Posterior cingulate gyrus (tissue), 11 donors: ENCODE data around the gene RAB37.

Source experiments
- DNase-seq, 10 donors: peaks; one replicate each; pipeline versions ENCODE4 v3.0.0 to v3.0.0-alpha.2; 2020 to 2021; ENCODE audit warnings: mixed read lengths in 3 of 10
- intact Hi-C: fragments of 100-400 bp; cut with DNase I; formaldehyde crosslinking; loops from one replicate; pipeline ENCODE4 v1.15.1; 2023

Gene RAB37

DNA sequence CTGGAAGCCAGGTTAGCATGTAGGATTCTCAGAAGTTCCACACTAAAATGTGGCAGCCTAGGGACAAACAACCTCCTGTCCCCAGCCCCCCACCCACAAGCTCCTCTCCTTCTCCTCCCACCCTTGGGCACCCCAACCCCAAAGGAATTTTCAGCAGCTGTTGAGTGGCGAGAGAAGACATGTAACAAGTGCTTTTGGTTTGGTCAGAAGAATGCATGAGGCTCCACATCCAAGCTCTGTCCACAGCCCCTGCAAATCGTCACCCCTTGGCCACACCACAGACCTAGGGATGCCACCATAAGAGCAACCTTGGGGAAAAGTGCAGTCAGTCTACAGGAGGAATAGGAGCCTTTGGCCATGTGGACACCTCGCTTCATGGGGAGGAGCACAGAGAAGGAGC lies 11.9 kb upstream of the RAB37 start:
- intact Hi-C loops = no loop called here

DNA sequence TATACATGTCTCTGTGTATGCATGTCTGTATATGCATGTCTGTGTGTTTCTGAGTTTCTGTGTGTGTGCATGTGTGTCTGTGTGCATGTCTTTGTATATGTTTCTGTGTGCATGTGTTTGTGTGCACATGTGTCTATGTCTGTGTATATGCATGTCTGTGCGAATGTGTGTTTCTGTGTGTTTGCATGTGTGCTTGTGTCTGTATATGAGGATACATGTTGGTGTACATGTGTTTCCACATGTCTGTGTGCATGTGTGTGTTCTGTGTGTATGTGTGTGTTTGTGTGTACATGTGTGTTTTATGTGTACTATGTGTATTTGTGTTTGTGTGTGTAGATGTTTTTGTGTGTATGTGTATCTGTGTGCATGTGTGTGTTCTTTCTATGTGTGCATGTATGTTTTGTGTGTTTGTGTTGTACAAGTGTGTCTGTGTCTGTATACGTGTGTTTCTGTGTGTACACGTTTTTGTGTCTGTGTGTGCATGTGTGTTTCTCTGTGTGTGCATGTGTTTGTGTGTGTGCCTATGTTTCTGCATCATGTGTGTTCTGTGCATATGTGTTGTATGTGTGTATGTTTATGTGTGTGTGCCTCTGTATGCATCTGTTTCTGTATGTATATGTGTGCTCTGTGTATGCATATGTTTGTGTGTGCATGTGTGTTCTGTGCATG lies 8.9 kb upstream of the RAB37 start:
- DNase-seq = no peak
- intact Hi-C loops = no loop called here

More for the DNA sequence above, 11.9 kb upstream of the RAB37 start:
- DNase-seq = peak in 1 of 10 donors; percentile 22

DNA sequence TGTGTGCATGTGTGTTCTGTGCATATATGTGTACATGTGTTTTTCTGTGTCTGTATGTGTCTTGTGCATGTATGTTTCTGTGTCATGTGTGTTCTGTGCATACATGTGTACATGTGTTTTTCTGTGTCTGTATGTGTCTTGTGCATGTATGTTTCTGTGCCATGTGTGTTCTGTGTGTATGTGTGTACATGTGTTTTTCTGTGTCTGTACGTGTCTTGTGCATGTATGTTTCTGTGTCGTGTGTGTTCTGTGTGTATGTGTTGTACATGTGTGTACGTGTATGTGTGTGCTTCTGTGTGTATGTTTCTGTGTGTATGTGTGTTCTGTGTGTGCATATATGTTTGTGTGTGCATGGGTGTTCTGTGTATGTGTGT lies 8.4 kb upstream of the RAB37 start:
- intact Hi-C loops = no loop called here
- DNase-seq = no peak

DNA sequence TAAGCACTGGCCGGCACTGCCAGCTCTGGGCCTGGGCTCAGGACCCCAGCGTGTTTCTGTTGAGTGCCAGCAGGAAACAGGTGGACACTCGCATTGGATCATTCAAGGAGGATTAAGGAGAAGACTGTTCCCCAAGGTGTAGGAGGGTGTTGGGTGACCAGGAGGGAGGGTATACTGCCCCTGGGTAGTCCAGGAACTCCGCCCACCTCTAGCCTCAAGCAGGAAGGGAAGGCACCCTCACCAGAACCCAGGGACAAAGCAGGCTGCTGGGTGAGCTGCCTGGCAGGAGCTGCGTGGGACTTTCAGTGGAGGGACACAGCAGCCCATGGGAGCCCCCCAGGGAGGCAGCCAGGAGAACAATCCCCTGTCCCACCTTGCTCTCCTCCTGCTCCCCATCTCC lies 7.7 kb upstream of the RAB37 start:
- intact Hi-C loops = no loop called here
- peak in 1 of 10 donors; percentile 44 for DNase-seq

DNA sequence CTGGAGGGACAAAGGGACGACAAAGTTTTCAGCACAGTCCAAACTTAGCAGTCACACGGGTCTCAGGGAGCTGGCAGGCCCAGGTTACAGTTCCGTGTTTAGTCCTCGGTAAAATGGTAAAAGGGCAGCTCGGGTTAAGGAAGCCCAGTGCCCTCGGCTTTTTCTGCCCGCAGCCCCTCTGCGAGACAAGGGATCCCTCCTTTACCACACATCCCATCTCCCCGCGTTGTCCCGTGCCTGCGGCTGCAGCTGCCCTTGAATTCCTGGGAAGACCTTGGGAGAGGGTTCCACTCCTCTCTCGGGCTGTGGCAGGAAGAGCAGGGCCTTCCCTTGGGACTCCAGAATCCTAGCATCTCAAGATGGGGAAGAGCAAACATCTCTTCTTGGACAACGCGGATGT lies 7.2 kb upstream of the RAB37 start:
- DNase-seq = peak in 2 of 10 donors; percentile 44 to 58
- intact Hi-C loops = no loop called here

DNA sequence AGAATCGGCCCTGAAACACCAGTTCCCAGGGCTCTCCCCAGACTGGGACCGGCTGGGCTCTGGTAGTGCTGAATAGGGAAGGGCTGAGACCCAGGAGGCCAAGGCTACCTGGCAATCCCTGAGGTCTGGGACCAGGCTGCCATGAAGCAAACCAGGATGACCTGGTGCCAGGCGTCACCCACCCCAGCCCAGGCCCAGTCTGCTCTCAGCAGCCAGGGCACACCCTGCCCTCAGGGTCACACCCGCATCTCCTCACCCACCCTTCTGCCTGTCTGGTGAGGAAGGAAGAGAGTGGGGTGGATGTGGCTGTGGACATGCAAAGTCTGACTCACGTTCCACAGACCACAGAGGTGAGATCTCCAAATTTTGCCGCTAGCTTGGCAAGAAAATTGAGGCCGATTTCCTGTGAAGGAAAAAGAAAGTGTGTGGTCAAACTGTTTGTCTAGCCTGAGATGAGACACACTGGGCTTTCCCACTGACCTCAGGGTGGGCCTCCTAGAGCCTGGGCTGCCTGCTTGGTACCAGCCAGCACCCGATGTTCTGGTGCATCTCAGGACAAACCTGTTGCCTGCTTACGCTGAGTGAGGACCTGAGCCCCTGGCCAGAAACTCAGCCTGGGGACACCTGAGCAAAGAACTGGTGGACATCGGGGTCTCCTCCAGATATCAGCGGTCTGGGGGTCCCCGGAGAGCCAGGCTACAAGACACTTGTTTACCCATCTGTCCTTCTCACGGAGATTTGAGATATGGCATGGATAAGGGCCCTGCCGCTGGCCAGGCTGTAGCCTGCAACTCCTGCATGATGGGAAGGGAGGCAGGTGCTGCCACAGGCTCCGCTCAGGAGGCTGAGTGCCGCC lies 6.3 kb upstream of the RAB37 start:
- peak in 2 of 10 donors; percentile 69 to 72 for DNase-seq
- intact Hi-C loops = no loop called here

DNA sequence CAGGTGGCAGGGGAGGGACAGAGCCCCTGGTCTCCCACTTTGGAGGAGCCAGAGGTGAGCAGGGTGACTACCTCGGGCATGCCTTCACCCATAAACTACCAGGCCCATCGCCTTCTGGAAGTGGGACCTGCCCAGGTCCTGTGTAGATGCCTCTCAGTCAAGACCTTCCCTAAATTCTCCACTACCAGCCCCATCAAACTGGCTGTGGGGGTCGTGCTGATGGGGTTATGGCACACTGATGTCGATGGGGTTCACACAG lies 5.8 kb upstream of the RAB37 start:
- intact Hi-C loops = no loop called here
- peak in 1 of 10 donors; percentile 73 for DNase-seq

DNA sequence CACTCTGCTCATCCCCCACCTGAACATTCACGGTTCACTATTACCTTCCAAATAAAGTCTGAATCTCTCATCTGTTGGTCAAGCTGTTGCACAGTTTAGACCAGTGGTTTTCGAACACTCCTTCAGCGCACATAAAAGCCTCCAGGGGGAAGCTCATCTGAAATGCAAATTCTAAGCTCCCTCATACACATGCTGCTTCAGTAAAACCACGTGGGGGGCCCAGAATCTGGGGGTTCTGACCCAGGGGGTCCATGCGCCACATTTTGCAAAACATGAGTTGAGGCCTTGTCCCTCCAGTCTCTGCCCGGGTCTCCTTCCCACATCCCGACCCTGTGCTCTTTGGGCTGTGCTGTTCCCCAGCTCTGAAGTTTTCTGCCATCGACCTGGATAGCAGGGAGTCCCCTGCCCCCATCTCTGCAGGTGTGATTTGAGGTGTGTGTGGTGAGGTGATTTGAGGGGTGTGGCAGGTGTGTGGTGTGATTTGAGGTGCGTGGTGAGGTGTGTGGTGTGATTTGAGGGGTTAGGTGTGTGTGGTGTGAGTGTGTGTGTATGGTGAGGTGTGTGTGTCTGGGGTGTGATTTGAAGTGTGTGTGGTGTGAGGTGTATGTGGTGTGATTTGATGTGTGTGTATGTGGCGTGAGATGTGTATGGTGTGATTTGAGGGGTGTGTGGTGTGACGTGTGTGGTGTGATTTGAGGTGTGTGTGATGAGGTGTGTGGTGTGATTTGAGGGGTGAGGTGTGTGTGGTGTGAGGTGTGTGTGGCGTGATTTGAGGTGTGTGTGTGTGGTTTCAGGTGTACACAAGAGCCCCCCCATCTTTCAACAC lies 4.8 kb upstream of the RAB37 start:
- intact Hi-C loops = no loop called here
- DNase-seq = peak in 2 of 10 donors; percentile 36 to 69

DNA sequence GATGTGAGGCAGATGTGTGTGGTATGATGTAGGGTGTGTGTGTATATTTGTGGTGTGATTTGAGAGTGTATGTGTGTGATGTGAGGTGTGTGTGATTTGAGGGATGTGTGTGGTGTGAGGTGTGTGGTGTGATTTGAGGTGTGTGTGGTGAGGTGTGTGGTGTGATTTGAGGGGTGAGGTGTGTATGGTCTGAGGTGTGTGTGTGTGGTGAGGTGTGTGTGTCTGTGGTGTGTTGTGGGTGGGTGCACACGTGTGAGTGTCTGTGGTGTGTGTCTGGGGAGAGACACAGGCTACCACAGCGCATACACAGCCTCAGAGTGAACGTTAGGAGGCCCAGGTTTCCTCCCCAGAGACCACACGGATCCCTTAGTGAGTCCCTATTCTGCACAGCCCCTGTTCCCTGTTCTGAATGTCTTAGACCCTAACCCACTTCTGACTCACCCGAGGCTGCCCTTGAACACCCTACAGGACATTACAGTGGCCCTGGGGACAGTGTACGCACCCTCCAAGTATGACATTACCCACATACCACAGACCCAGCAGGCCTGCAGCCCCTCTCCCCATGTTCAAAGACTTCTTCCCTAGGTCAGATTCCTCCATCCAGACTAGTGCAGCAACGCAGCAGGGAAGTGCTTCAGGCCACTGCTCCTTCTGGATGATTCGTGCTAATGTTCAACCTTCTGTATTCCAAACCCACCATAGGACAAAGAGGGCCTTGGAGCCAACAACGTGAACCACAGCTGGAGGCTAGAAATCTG lies 3.5 kb upstream of the RAB37 start:
- intact Hi-C loops = no loop called here
- DNase-seq = no peak

DNA sequence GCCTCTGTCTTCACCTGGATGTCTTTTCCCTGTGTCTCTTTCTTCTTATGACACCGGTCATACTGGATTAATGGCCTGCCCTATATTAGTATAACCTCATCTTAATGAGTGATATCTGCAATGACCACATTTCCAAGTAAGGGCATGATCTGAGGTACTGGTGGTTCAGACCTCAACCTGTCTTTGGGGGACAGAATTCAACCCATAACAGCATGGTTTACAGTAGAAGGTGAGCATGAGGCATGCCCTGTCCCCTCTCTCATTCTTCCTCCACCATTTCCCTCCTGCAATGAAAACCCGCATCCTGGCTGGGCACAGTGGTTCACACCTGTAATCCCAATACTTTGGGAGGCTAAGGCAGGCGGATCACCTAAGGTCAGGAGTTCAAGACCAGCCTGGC lies 2.8 kb upstream of the RAB37 start:
- DNase-seq = no peak
- intact Hi-C loops = no loop called here

DNA sequence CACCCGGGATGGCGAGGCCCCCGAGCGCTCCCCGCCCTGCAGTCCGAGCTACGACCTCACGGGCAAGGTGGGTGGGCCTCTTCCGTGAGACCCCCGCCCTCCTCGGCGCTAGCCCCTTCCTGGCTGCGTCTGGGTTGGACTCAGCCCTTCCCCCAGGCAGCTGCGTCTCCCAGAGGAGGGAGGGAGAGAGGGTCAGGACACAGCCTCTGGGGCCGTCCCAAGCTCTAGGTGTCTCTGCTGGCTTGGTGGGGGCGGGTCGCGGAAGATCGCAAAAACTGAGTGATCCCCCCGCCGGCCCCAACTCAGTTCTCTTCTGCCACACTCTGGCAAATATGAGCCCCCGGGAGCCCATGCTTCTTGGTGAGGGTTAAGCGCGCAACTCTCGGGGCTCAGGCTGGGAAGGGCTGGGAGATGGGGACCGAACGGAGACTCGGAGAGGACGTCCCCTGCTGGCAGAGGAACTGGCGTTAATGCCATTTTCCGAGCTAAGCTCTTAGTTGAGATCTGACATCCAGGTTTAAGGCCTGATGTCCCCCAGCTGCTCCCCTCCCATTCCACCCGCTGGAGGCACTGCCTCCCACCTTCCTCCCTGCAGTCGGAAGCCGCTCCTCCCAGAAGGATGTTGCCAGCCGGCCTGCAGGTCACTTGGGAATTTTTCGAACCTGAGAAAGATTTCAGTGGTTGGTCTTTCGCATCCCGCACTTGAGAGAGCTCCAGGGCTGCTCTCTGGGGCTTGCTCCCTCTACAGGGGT lies 419 bp downstream of the RAB37 start:
- peak in 3 of 10 donors; percentile 54 to 83 (median 69) for DNase-seq
- intact Hi-C loops = loop anchor here (2.0 kb wide), 1 partner anchor 81 kb away; no protein-coding TSS in a partner anchor

DNA sequence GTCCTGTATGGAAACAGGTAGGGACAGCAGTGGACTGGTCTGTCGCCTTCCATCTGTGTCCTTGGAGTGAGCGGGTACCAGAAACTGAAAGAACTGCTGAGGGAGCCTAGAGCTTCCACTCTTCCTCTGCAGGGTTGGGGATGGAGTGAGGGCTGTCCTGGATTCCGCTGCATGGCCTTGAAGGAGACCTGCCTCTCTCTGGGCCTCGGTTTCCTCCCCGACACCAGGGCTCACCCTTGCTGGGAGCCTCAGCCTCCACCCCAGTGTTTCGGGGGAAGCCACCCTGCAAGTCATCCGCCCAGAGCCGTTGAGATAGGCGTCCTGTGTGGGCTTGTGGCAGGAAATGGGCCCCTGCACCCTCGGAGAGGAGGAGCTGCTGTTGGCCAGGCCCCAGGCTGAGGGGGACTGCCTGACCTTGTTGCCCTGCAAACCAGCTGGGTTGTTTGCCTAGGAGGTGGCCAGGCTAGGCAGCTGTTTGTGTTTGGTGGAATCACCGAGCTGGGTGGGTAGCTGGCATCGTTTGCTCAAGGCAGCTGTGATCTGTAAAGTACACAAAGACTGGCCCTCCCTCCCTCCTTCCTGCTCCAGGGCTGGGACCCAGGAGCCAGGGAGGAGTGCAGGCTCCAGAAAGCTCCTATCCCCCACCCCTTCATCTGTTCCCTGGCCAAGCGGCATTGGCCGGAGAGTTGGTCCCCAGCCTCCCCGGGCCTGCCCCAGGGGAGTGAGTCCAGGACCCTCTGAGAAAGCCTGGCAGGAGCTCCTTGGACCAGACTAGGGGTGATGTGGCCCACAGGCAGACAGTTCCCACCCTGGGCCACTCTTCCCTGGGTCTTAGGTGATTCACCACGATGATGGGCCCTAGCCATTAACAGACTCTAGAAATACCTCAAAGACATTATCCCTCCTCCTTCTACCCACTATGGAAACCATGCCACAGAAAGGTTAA lies 1.3 kb downstream of the RAB37 start:
- DNase-seq = peak in 3 of 10 donors; percentile 37 to 67 (median 66)
- intact Hi-C loops = no loop called here

DNA sequence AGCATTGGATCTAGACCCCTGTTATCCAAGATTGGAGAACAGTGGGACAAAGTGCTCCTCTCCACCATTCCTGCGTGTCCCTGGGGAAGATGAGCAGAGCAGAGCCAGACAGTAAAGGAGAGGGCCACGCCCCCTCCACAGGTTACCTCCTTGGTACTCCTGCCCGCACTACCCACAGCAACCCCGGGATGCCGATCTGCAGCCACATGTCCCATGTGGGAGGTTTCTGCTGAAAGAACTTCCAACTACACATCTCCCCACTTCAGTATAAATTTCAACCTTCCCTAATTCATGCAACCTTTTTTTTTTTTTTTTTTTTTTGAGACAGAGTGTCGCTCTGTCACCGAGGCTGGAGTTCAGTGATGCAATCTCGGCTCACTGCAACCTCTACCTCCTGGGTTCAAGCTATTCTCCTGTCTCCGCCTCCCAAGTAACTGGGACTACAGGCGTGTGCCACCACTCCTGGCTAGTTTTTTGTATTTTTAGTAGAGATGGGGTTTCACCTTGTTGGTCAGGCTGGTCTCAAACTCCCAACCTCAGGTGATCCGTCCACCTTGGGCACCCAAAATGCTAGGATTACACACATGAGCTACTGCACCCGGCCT lies 2.3 kb downstream of the RAB37 start:
- peak in 3 of 10 donors; percentile 33 to 66 (median 64) for DNase-seq
- intact Hi-C loops = no loop called here

DNA sequence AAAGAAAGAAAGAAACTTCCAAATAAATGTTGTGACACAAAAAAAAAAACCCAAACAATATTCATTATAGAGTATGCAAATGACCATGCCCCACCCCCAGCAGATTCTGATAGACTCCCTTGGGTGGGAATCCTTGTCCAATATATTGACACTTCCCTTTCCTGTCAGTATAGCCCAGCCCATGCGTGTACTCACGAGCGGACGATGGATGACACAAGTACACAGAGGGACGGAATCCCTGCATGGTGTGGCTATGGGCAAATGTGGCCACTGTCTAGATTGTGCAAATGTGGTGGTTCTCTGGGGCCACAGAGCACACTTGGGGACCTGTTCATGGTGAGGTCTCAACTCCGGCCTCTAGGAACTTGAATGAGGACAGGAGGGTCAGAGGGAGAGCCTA lies 3.1 kb downstream of the RAB37 start:
- intact Hi-C loops = no loop called here
- peak in 3 of 10 donors; percentile 26 to 35 (median 33) for DNase-seq

DNA sequence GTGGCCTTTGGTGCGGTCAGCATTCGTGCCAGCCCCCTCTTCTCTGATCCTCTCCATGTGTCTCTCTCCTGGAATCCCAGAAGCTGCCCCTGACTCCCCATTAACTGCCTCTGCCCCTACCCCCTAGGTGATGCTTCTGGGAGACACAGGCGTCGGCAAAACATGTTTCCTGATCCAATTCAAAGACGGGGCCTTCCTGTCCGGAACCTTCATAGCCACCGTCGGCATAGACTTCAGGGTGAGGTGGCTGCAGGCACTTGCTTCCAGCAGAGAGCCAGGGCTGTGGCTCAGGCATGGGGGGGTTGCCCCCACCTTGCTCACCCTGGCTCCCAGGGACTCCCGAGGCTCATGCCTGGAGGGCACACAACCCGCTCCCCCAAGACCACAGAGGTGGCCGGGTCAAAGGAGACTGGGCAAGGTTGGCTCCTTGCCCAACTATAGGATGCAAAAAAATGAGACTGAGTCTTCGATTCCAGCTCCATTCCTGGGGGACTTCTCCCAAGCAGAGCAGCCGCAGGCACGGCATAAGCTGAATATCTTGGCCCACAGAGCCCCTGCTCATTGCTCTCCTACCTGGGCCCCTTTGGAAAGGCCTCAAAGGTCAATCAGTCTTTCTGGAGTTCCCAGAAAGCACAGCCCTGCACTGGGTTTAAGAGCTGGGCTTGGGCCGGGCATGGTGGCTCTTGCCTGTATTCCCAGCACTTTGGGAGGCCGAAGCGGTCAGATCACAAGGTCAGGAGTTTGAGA lies 3.8 kb downstream of the RAB37 start:
- peak in 4 of 10 donors; percentile 9 to 61 (median 54) for DNase-seq
- intact Hi-C loops = no loop called here

DNA sequence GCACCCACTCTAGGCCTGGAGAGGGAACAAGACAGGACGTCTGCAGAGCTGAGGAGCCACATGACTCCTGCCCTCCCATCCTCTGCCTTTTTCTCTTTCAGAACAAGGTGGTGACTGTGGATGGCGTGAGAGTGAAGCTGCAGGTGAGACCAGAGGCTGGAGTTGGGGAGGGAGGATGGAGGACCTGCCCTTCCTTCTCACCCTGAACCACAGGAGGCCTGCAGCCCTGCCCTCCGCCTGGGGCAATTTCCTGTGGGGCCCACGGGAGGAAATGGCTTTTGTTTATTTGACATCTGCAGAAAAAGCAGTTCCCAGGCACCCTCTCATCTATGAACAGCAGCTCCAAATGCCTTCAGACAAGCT lies 5.1 kb downstream of the RAB37 start:
- intact Hi-C loops = no loop called here
- peak in 2 of 10 donors; percentile 10 to 53 for DNase-seq

DNA sequence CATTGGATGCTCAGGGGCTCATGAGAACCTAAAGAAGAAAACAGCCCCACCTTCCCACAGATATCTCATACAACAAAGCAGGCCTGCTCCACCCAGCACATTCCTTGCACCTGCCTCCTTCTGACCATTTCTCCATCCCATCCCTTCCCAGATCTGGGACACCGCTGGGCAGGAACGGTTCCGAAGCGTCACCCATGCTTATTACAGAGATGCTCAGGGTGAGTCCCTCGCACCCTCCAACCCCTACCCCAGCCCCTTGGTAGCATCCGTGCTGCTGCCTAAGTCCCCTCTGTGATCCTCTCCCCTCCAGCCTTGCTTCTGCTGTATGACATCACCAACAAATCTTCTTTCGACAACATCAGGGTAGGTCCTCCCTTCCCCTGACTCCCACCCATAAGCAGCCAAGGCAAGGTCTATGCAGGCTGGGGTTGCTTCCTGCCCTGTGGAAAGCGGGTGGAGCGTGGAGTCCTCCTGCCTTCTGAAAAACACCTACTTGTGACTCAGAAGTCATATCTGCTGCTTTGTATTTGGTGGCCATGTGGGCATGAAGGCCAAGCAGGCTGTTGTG lies 6.0 kb downstream of the RAB37 start:
- DNase-seq = peak in 3 of 10 donors; percentile 9 to 73 (median 62)

More for the DNA sequence above, 6.0 kb downstream of the RAB37 start:
- intact Hi-C loops = no loop called here
